SK-N-SH (cell line): ENCODE measurements around the gene METTL24. TPM values are rescaled to one million over a fixed set of nuclear protein-coding genes. Genes with fewer than 3 reads are reported as not detected.

Source experiments
- CTCF ChIA-PET: fragments of 300-600, 350-600 bp; formaldehyde crosslinking; extraction: SDS; loops from one replicate; lab custom pipeline; 2021; lab: Yijun Ruan, JAX
- POLR2A ChIA-PET: fragments of 350-600 bp; sonication (Branson Sonifier 250); formaldehyde crosslinking; extraction: SDS; loops from one replicate; lab custom pipeline; 2020; ENCODE audit warnings: antibody characterized with exemption, inconsistent platforms; lab: Yijun Ruan, JAX
- DNase-seq: peaks from one replicate; pipeline ENCODE4 v3.0.0; 2012
- H2AFZ ChIP-seq: fragments of 200-600 bp; sonication (generic); 2 replicates; pipeline ENCODE4 v1.8.1; 2016; ENCODE audit warnings: antibody characterized with exemption, mild to moderate bottlenecking, low read depth
- H3F3A ChIP-seq: fragments of 200-600 bp; sonication (generic); replicated peaks from 2 replicates; pipeline ENCODE3; 2016; ENCODE audit warnings: antibody characterized with exemption, mild to moderate bottlenecking; ENCODE audit not compliant: insufficient read depth
- H3K27ac ChIP-seq, 2 experiments: fragments of 200-500 bp in 1 of 2; fragments of 200-600 bp in 1 of 2; sonication (Bioruptor generic) in 1 of 2; sonication (generic), shearing (Covaris generic) in 1 of 2; 2 replicates each; pipeline versions ENCODE4 v1.5.1 to v1.6.1; 2014 to 2016; ENCODE audit warnings: low read depth in 2 of 2, inconsistent platforms in 1 of 2, low read length in 1 of 2, mild to moderate bottlenecking in 1 of 2, mixed read lengths in 1 of 2
- H3K27me3 ChIP-seq: fragments of 200-600 bp; sonication (generic), shearing (Covaris generic); 2 replicates; pipeline ENCODE4 v1.6.1; 2016; ENCODE audit warnings: mixed run types; ENCODE audit not compliant: insufficient read depth
- H3K36me3 ChIP-seq, 2 experiments: fragments of 200-500 bp in 1 of 2; fragments of 200-600 bp in 1 of 2; sonication (Bioruptor generic) in 1 of 2; sonication (generic) in 1 of 2; replicated peaks in 1 of 2; 2 replicates each; pipeline versions ENCODE3 to v1.5.1; 2014 to 2016; ENCODE audit warnings: low read length in 1 of 2, mild to moderate bottlenecking in 1 of 2; ENCODE audit not compliant: insufficient read depth in 2 of 2, control insufficient read depth in 1 of 2
- H3K4me1 ChIP-seq, 2 experiments: fragments of 200-500 bp in 1 of 2; fragments of 200-600 bp in 1 of 2; sonication (Bioruptor generic) in 1 of 2; sonication (generic), shearing (Covaris generic) in 1 of 2; 2 replicates each; pipeline versions ENCODE4 v1.5.1 to v1.6.1; 2014 to 2016; ENCODE audit warnings: low read depth in 1 of 2, low read length in 1 of 2, mixed run types in 1 of 2; ENCODE audit not compliant: insufficient read depth in 2 of 2, control insufficient read depth in 1 of 2
- H3K4me2 ChIP-seq: fragments of 200-600 bp; sonication (generic), shearing (Covaris generic); 2 replicates; pipeline ENCODE4 v1.6.1; 2017; ENCODE audit warnings: mixed run types
- H3K4me3 ChIP-seq, 2 experiments: fragments of 200-500 bp in 1 of 2; fragments of 200-600 bp in 1 of 2; sonication (Bioruptor generic) in 1 of 2; sonication (generic), shearing (Covaris generic) in 1 of 2; 2 replicates each; pipeline versions ENCODE4 v1.5.1 to v1.8.1; 2014 to 2016; ENCODE audit warnings: low read depth in 2 of 2, inconsistent platforms in 1 of 2, low read length in 1 of 2, mild to moderate bottlenecking in 1 of 2, mixed read lengths in 1 of 2, moderate library complexity in 1 of 2
- H3K79me2 ChIP-seq: fragments of 200-600 bp; sonication (generic); 2 replicates; pipeline ENCODE4 v1.8.1; 2017; ENCODE audit warnings: mild to moderate bottlenecking; ENCODE audit not compliant: insufficient read depth
- H3K9ac ChIP-seq: fragments of 200-600 bp; sonication (generic); 2 replicates; pipeline ENCODE4 v1.6.1; 2017; ENCODE audit warnings: mixed run types
- H3K9me2 ChIP-seq: fragments of 200-600 bp; sonication (generic); 2 replicates; pipeline ENCODE4 v1.6.1; 2017; ENCODE audit warnings: mixed run types
- H3K9me3 ChIP-seq: fragments of 200-600 bp; sonication (generic); 2 replicates; pipeline ENCODE4 v1.6.1; 2017; ENCODE audit warnings: mixed run types, mild to moderate bottlenecking, moderate library complexity
- H4K20me1 ChIP-seq: fragments of 200-600 bp; sonication (generic); 2 replicates; pipeline ENCODE4 v1.6.1; 2017; ENCODE audit warnings: mild to moderate bottlenecking, mixed run types; ENCODE audit not compliant: insufficient read depth
- FOSL2 ChIP-seq: IDR thresholded peaks from 2 replicates; pipeline ENCODE4 v1.4.0; 2012; ENCODE audit warnings: low read depth, mild to moderate bottlenecking, moderate library complexity, borderline replicate concordance
- GATA2 ChIP-seq: sonication (generic); formaldehyde crosslinking; IDR thresholded peaks from 2 replicates; pipeline ENCODE4 v1.5.0; 2020; ENCODE audit warnings: mild to moderate bottlenecking, missing genetic modification reagents
- IRF3 ChIP-seq: fragments of 150-350 bp; IDR thresholded peaks from 2 replicates; pipeline ENCODE4 v1.6.1; 2016; ENCODE audit warnings: mild to moderate bottlenecking, low read depth, low read length
- RFX5 ChIP-seq: IDR thresholded peaks from 2 replicates; pipeline ENCODE4 v1.6.1; 2012; ENCODE audit warnings: mild to moderate bottlenecking, improper control_type of control experiment, low read length
- SMC3 ChIP-seq: IDR thresholded peaks from 2 replicates; pipeline ENCODE4 v1.6.1; 2012; ENCODE audit warnings: low read depth, low read length, improper control_type of control experiment
- TAF1 ChIP-seq: IDR thresholded peaks from 2 replicates; pipeline ENCODE4 v1.6.1; 2012; ENCODE audit warnings: low read depth, mild to moderate bottlenecking, low read length, moderate library complexity, borderline replicate concordance
- USF1 ChIP-seq: IDR thresholded peaks from 2 replicates; pipeline ENCODE4 v1.4.0; 2012; ENCODE audit warnings: low read depth, borderline replicate concordance
- USF2 ChIP-seq: fragments of 150-350 bp; IDR thresholded peaks from 2 replicates; pipeline ENCODE4 v1.6.1; 2017; ENCODE audit warnings: antibody characterized with exemption, low read length, low read depth, borderline replicate concordance
- YY1 ChIP-seq: IDR thresholded peaks from 2 replicates; pipeline ENCODE4 v1.4.0; 2012; ENCODE audit warnings: low read depth, mild to moderate bottlenecking
- WGBS: methylation state at CpG from one replicate; pipeline ENCODE4 v1.1.6; 2017; ENCODE audit warnings: low lambda C conversion rate; 5-methylcytosine and 5-hydroxymethylcytosine counted together
- polyA plus RNA-seq, 3 experiments: library from polyadenylated mRNA; depleted of rRNA; stranded (reverse); fragments of >200 nt; gene quantifications; 2 replicates each; pipeline ENCODE4 v1.2.3, GENCODE V29; 2012

The METTL24 gene
- polyA plus RNA-seq, 1 of the 3 experiments (the other 2 are of a cell fraction) = not detected

GRCh38 chr6:110295451-110296165 is 62.5 kb downstream of the METTL24 start:
- Histone ChIP-seq H3K4me3 (no peak overlapping the region), H3F3A (no peaks in the 10 kb centered on the region), H4K20me1 (no peaks in the 10 kb centered on the region), H3K27me3 (no peaks in the 10 kb centered on the region; the same call in 1 of the 2 replicates), H3K27ac (no peak overlapping the region), H3K9me3 (0 out of 2 replicates have a peak, but pooled peaks cover under 1% of the 10 kb centered on the region)
- TF ChIP-seq TAF1 (no peak), SMC3 (no peak), USF2 (no peak), IRF3 (no peak), USF1 (no peak), YY1 (no peak), RFX5 (no peak), GATA2 (CRISPR knock-in tag) (no peak)
- TF ChIP-seq, all 33 proteins: peak for 0
- H3K79me2 ChIP-seq = no peaks in the 10 kb centered on the region
- H3K36me3 ChIP-seq = no peaks in the 10 kb centered on the region
- no peaks in the 10 kb centered on the region for H3K9me2 ChIP-seq
- ChIA-PET POLR2A (interaction anchor here (0.7 kb wide), 1 partner anchor 41 kb away, joined by 4 read pairs; no protein-coding TSS in a partner anchor), CTCF (interaction anchor here (0.6 to 2.6 kb wide), 4 partner anchors 7 to 47 kb away, joined by 3 to 8 read pairs (median 4); no protein-coding TSS in a partner anchor)
- DNase-seq = no peak
- H3K4me1 ChIP-seq = peaks cover 3 to 9% of the 10 kb centered on the region in 2 experiments; a peak in 3 of 4 replicates
- 49% methylated on average over 5 of the region's 5 CpGs for WGBS
- no peak overlapping the region for H2AFZ ChIP-seq
- H3K4me2 ChIP-seq = no peak overlapping the region
- H3K9ac ChIP-seq = no peak overlapping the region

GRCh38 chr6:110287462-110288341 is 70.4 kb downstream of the METTL24 start:
- H3F3A ChIP-seq = no peaks in the 10 kb centered on the region
- H3K27ac ChIP-seq = no peak overlapping the region; a peak in 1 of 4 replicates
- peaks cover 4 to 18% of the 10 kb centered on the region in 2 experiments; a peak in 3 of 4 replicates for H3K4me1 ChIP-seq
- H3K36me3 ChIP-seq = no peaks in the 10 kb centered on the region
- TF ChIP-seq GATA2 (CRISPR knock-in tag) = peak; percentile 43; the same call in 1 of the 2 replicates
- no peak for TF ChIP-seq FOSL2
- 0 out of 2 replicates have a peak, but pooled peaks cover 5% of the 10 kb centered on the region for H3K9me3 ChIP-seq
- no peaks in the 10 kb centered on the region for H3K27me3 ChIP-seq
- no peak overlapping the region for H3K4me3 ChIP-seq
- DNase-seq = no peak
- ChIA-PET POLR2A (no interaction called here), CTCF (interaction anchor here (1.2 to 1.7 kb wide), 2 partner anchors 9 to 47 kb away, joined by 3 to 8 read pairs; no protein-coding TSS in a partner anchor)
- H3K9ac ChIP-seq = no peak overlapping the region
- no peaks in the 10 kb centered on the region for H3K9me2 ChIP-seq
- WGBS = 63% methylated on average over 8 of the region's 8 CpGs
- H3K4me2 ChIP-seq = no peak overlapping the region
- no peak overlapping the region for H2AFZ ChIP-seq
- H4K20me1 ChIP-seq = no peaks in the 10 kb centered on the region
- H3K79me2 ChIP-seq = no peaks in the 10 kb centered on the region
